Trophoblast cell (in vitro differentiated cells and primary cell): Measurements from ENCODE around the gene HES5.

Experiments
- DNase-seq, 2 donors: peaks; one replicate each; pipeline ENCODE4 v3.0.0-alpha.2; 2016
- H2AFZ ChIP-seq: 2 replicates; pipeline ENCODE4 v1.6.1; 2013; ENCODE audit warnings: low read length, moderate library complexity, mild to moderate bottlenecking; ENCODE audit not compliant: insufficient read depth, poor library complexity
- H2AK5ac ChIP-seq: 2 replicates; pipeline ENCODE4 v1.6.1; 2013; ENCODE audit warnings: mild to moderate bottlenecking, low read length
- H2BK120ac ChIP-seq: 2 replicates; pipeline ENCODE4 v1.6.1; 2013; ENCODE audit warnings: low read length, mild to moderate bottlenecking, moderate library complexity; ENCODE audit not compliant: insufficient read depth, poor library complexity
- H2BK12ac ChIP-seq: 2 replicates; pipeline ENCODE4 v1.6.1; 2013; ENCODE audit warnings: mild to moderate bottlenecking, low read length, moderate library complexity
- H2BK5ac ChIP-seq: 2 replicates; pipeline ENCODE4 v1.6.1; 2013; ENCODE audit warnings: low read length, low read depth, moderate library complexity, mild to moderate bottlenecking; ENCODE audit not compliant: poor library complexity
- H3K14ac ChIP-seq: 2 replicates; pipeline ENCODE4 v1.6.1; 2013; ENCODE audit warnings: mild to moderate bottlenecking, low read length
- H3K18ac ChIP-seq: 2 replicates; pipeline ENCODE4 v1.6.1; 2013; ENCODE audit warnings: mild to moderate bottlenecking, low read length
- H3K23ac ChIP-seq: 2 replicates; pipeline ENCODE4 v1.6.1; 2013; ENCODE audit warnings: low read length
- H3K27ac ChIP-seq: 2 replicates; pipeline ENCODE4 v1.5.1; 2013; ENCODE audit warnings: low read depth, mild to moderate bottlenecking, inconsistent platforms, low read length, moderate library complexity
- H3K27me3 ChIP-seq: 2 replicates; pipeline ENCODE4 v1.6.1; 2013; ENCODE audit warnings: inconsistent platforms, mild to moderate bottlenecking, low read length, moderate library complexity; ENCODE audit not compliant: insufficient read depth
- H3K36me3 ChIP-seq, 2 experiments: 1 replicate in 1 of 2; 2 replicates in 1 of 2; pipeline ENCODE4 v1.6.1; 2013; ENCODE audit warnings: low read length in 2 of 2, mild to moderate bottlenecking in 2 of 2, moderate library complexity in 1 of 2; ENCODE audit not compliant: insufficient read depth in 2 of 2, control insufficient read depth in 1 of 2
- H3K4ac ChIP-seq: 2 replicates; pipeline ENCODE4 v1.6.1; 2013; ENCODE audit warnings: low read depth, mild to moderate bottlenecking, low read length, moderate library complexity
- H3K4me1 ChIP-seq, 2 experiments: 1 replicate in 1 of 2; 2 replicates in 1 of 2; pipeline ENCODE4 v1.6.1; 2013; ENCODE audit warnings: low read length in 2 of 2, mild to moderate bottlenecking in 2 of 2, moderate library complexity in 1 of 2; ENCODE audit not compliant: insufficient read depth in 2 of 2, control insufficient read depth in 1 of 2
- H3K4me2 ChIP-seq: 2 replicates; pipeline ENCODE4 v1.6.1; 2013; ENCODE audit warnings: inconsistent platforms, mild to moderate bottlenecking, low read length, moderate library complexity
- H3K4me3 ChIP-seq: 2 replicates; pipeline ENCODE4 v1.5.1; 2013; ENCODE audit warnings: mild to moderate bottlenecking, low read depth, low read length, inconsistent platforms
- H3K79me1 ChIP-seq: one replicate; pipeline ENCODE4 v1.6.1; 2013; ENCODE audit warnings: low read length
- H3K79me2 ChIP-seq: 2 replicates; pipeline ENCODE4 v1.6.1; 2013; ENCODE audit warnings: low read length, mild to moderate bottlenecking; ENCODE audit not compliant: control insufficient read depth, insufficient read depth, poor library complexity
- H3K9ac ChIP-seq: 2 replicates; pipeline ENCODE4 v1.6.1; 2013; ENCODE audit warnings: mild to moderate bottlenecking, low read length
- H3K9me3 ChIP-seq: 2 replicates; pipeline ENCODE4 v1.6.1; 2013; ENCODE audit warnings: low read depth, mild to moderate bottlenecking, control low read depth, inconsistent platforms, low read length; ENCODE audit not compliant: insufficient read depth
- H4K12ac ChIP-seq: 2 replicates; pipeline ENCODE4 v1.6.1; 2013; ENCODE audit warnings: low read depth, mild to moderate bottlenecking, low read length, moderate library complexity
- H4K8ac ChIP-seq: 2 replicates; pipeline ENCODE4 v1.6.1; 2013; ENCODE audit warnings: low read depth, mild to moderate bottlenecking, low read length, moderate library complexity
- H4K91ac ChIP-seq: one replicate; pipeline ENCODE4 v1.6.1; 2013; ENCODE audit warnings: low read depth, mild to moderate bottlenecking, low read length, moderate library complexity
- WGBS: extraction: QIAGEN DNeasy Blood & Tissue Kit; methylation state at CpG from one replicate; pipeline ENCODE4 v1.1.7; 2013; ENCODE audit warnings: missing lambda C conversion rate; ENCODE audit not compliant: insufficient read length, insufficient coverage; ENCODE audit errors: extremely low coverage; 5-methylcytosine and 5-hydroxymethylcytosine counted together

The HES5 gene

DNA sequence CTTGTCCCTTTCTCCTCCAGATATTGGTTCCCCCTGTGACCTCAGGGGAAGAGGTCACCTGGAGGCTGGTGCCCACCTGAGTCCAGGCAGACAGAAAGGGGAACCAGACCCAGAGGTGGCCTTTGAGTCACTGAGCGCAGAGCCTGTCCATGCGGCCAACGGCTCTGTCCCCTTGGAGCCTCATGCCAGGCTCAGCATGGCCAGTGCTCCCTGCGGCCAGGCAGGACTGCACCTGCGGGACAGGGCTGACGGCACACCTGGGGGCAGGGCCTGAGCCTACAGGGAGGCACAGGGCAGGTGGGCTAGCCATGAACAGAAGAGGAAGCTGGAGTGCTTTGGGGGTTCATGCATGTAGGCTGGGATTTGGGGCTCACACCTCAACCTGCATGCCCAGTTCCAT lies 28.8 kb upstream of the HES5 start:
- Histone ChIP-seq H2BK120ac (no peak overlapping the region), H4K8ac (no peak overlapping the region), H3K79me1 (no peaks in the 10 kb centered on the region), H4K91ac (no peak overlapping the region), H3K9ac (no peak overlapping the region), H3K4me2 (no peak overlapping the region), H4K12ac (no peak overlapping the region), H2AK5ac (no peak overlapping the region), H3K4ac (no peak overlapping the region), H2BK12ac (no peak overlapping the region), H3K18ac (no peak overlapping the region), H3K14ac (no peak overlapping the region), H2BK5ac (no peak overlapping the region), H3K27me3 (no peaks in the 10 kb centered on the region), H3K36me3 (no peaks in the 10 kb centered on the region), H3K4me3 (no peak overlapping the region), H3K27ac (no peak overlapping the region), H3K4me1 (no peaks in the 10 kb centered on the region), H3K9me3 (no peaks in the 10 kb centered on the region), H3K23ac (no peak overlapping the region), H2AFZ (no peak overlapping the region), H3K79me2 (no peaks in the 10 kb centered on the region)
- no peak for DNase-seq
- WGBS, result no CpG with 5 or more reads among the region's 6 CpGs

- H3K23ac ChIP-seq, result no peak overlapping the region
- no peak for DNase-seq
- no peak overlapping the region for H4K12ac ChIP-seq
- no peaks in the 10 kb centered on the region for H3K4me1 ChIP-seq
- H3K4ac ChIP-seq, result no peak overlapping the region
- H3K27ac ChIP-seq, result no peak overlapping the region
- no peak overlapping the region for H2AK5ac ChIP-seq
- no peaks in the 10 kb centered on the region for H3K79me1 ChIP-seq
- H4K8ac ChIP-seq, result no peak overlapping the region
- H3K79me2 ChIP-seq, result no peaks in the 10 kb centered on the region
- no peak overlapping the region for H3K4me3 ChIP-seq
- no peaks in the 10 kb centered on the region for H3K36me3 ChIP-seq
- H2BK5ac ChIP-seq, result no peak overlapping the region
- H3K14ac ChIP-seq, result no peak overlapping the region
- H3K9ac ChIP-seq, result no peak overlapping the region
- no peak overlapping the region for H4K91ac ChIP-seq
- no peak overlapping the region for H2AFZ ChIP-seq
- no peak overlapping the region for H2BK12ac ChIP-seq
- no peak overlapping the region for H3K4me2 ChIP-seq
- H3K27me3 ChIP-seq, result no peaks in the 10 kb centered on the region
- no CpG with 5 or more reads among the region's 12 CpGs for WGBS
- no peak overlapping the region for H3K18ac ChIP-seq
- no peaks in the 10 kb centered on the region for H3K9me3 ChIP-seq
- no peak overlapping the region for H2BK120ac ChIP-seq
These were observed 28.4 kb upstream of the HES5 start for GRCh38 chr1:2558420-2558819.

DNA sequence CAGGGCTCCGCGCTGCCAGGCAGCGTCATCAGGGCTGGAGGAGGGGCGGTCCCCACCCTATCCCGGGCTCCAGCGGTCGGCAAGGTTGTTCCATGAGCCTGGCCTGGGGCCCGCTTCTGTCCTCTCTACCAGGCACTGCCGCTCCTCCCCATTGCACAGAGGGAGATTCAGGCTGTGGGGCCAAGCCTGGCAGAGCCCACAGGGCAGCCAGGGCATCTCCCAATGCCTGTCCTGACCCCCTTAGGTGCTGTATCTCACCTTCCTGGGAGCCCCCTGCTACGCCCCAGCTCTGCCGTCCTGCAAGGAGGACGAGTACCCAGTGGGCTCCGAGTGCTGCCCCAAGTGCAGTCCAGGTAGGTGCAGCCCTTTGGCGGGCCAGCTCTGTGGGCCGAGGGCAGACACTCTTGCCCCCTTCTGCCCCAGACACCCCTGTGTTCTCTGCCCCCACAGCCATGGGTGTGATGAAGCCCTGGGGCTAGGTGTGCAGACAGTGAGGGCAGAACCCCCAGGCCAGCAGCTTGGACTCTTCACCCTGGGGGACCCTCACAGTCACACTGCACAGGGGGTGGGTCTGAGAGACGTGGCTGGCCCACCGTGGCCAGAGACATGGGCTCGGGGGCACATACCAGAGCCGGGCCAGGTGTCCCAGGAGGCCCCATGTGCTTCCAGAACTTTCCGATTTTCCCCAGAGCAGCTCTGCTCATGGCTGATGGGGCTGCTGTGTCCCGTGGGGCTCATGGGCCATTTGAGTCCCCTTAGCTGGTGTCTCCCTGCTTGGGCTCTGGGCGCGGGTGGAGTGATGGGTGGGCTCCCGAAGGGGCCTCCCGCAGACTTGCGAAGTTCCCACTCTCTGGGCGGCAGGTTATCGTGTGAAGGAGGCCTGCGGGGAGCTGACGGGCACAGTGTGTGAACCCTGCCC lies 27.7 kb upstream of the HES5 start:
- H3K79me1 ChIP-seq, result no peaks in the 10 kb centered on the region
- no peak overlapping the region for H2BK120ac ChIP-seq
- H3K4me3 ChIP-seq, result no peak overlapping the region
- H2BK12ac ChIP-seq, result no peak overlapping the region
- no peak overlapping the region for H3K4me2 ChIP-seq
- WGBS, result no CpG with 5 or more reads among the region's 30 CpGs
- no peak overlapping the region for H4K12ac ChIP-seq
- no peak overlapping the region for H4K91ac ChIP-seq
- H3K4me1 ChIP-seq, result no peaks in the 10 kb centered on the region
- H2BK5ac ChIP-seq, result no peak overlapping the region
- no peak overlapping the region for H2AK5ac ChIP-seq
- no peak overlapping the region for H3K9ac ChIP-seq
- H3K18ac ChIP-seq, result no peak overlapping the region
- no peak overlapping the region for H3K23ac ChIP-seq
- no peak overlapping the region for H3K14ac ChIP-seq
- no peak for DNase-seq
- no peak overlapping the region for H2AFZ ChIP-seq
- H3K79me2 ChIP-seq, result no peaks in the 10 kb centered on the region
- H3K9me3 ChIP-seq, result no peaks in the 10 kb centered on the region
- no peak overlapping the region for H3K27ac ChIP-seq
- no peak overlapping the region for H4K8ac ChIP-seq
- no peaks in the 10 kb centered on the region for H3K27me3 ChIP-seq
- no peak overlapping the region for H3K4ac ChIP-seq
- no peaks in the 10 kb centered on the region for H3K36me3 ChIP-seq

DNA sequence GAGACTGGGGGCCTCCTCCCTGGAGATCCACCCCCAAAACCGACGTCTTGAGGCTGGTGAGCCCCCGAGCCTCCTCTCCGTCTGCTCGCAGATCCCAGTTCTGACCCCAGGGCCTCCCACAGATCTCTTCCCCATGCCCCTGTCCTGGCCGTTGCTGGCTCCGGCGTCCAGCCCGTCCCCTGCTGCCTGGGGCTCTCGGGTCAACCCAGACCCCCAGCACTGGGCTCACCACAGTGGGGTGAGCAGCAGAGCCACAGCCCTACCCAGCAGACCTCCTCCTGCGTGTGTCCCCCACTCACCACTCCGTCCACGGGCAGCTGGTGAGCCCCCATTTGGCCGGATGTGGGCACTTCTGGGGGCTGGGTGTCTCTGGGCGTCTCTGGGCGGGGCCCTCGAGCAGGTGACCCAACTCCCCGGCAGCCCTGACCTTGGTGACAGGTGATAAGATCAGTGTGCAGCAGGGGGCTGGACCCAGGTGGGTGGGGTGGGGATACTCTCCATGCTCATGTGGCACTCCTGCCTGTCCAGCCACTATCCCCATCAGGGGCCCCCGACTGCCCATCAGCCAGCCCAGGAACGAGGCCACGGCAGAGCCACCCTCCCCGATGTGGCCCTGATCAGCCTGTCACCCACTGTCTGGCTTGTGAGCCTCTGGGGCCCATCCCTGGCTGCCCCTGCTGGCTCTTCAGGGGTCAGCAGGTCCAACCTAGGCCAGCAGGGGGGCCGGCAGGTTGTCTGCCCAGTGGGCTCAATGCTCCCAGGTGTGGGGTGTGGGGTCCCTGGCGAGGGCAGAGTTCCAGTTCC lies 26.8 kb upstream of the HES5 start:
- no peak overlapping the region for H3K18ac ChIP-seq
- H3K9ac ChIP-seq, result no peak overlapping the region
- no peak overlapping the region for H3K23ac ChIP-seq
- H3K79me2 ChIP-seq, result no peaks in the 10 kb centered on the region
- H3K4me2 ChIP-seq, result no peak overlapping the region
- H3K79me1 ChIP-seq, result no peaks in the 10 kb centered on the region
- H3K4ac ChIP-seq, result no peak overlapping the region
- no peaks in the 10 kb centered on the region for H3K9me3 ChIP-seq
- WGBS, result no CpG with 5 or more reads among the region's 24 CpGs
- no peak overlapping the region for H3K27ac ChIP-seq
- no peak overlapping the region for H2AK5ac ChIP-seq
- no peak overlapping the region for H3K14ac ChIP-seq
- H2BK120ac ChIP-seq, result no peak overlapping the region
- H4K91ac ChIP-seq, result no peak overlapping the region
- no peaks in the 10 kb centered on the region for H3K36me3 ChIP-seq
- H2BK5ac ChIP-seq, result no peak overlapping the region
- H3K27me3 ChIP-seq, result no peaks in the 10 kb centered on the region
- H4K12ac ChIP-seq, result no peak overlapping the region
- H3K4me1 ChIP-seq, result no peaks in the 10 kb centered on the region
- no peak for DNase-seq
- H4K8ac ChIP-seq, result no peak overlapping the region
- no peak overlapping the region for H2AFZ ChIP-seq
- no peak overlapping the region for H3K4me3 ChIP-seq
- H2BK12ac ChIP-seq, result no peak overlapping the region
